A549 (cell line): Measurements from ENCODE around the gene CALHM6.

Source experiments
- BHLHE40 ChIP-seq: IDR thresholded peaks from 2 replicates; pipeline ENCODE4 v1.6.1; 2012; ENCODE audit warnings: low read depth, low read length, inconsistent platforms
- CEBPB ChIP-seq, 2 experiments: fragments of >200 bp in 1 of 2; sonication (Bioruptor Twin) in 1 of 2; formaldehyde crosslinking in 1 of 2; IDR thresholded peaks; 2 replicates each; pipeline ENCODE4 v1.6.1; 2012 to 2016
- CHD4 ChIP-seq: fragments of 200-600 bp; sonication (generic); IDR thresholded peaks from 2 replicates; pipeline ENCODE4 v1.6.1; 2016; ENCODE audit warnings: antibody characterized with exemption, mild to moderate bottlenecking, borderline replicate concordance
- CTCF ChIP-seq: fragments of >200 bp; sonication (Bioruptor Twin); formaldehyde crosslinking; IDR thresholded peaks from 3 replicates; pipeline ENCODE4 v1.5.1; 2016
- E2F6 ChIP-seq: IDR thresholded peaks from 2 replicates; pipeline ENCODE4 v1.6.1; 2012; ENCODE audit warnings: low read depth, borderline replicate concordance
- HMGXB4 ChIP-seq: fragments of 250-450 bp; sonication (Bioruptor Pico); IDR thresholded peaks from 2 replicates; pipeline ENCODE4 v1.5.0; 2021; ENCODE audit warnings: mild to moderate bottlenecking, moderate library complexity, borderline replicate concordance
- JUNB ChIP-seq: fragments of >200 bp; sonication (Bioruptor Twin); formaldehyde crosslinking; IDR thresholded peaks from 2 replicates; pipeline ENCODE4 v1.6.1; 2016
- MAFK ChIP-seq: fragments of 450-650 bp; IDR thresholded peaks from 2 replicates; pipeline ENCODE4 v1.6.1; 2014; ENCODE audit not compliant: partially characterized antibody
- MYC ChIP-seq: IDR thresholded peaks from 2 replicates; pipeline ENCODE4 v1.6.1; 2012; ENCODE audit warnings: mild to moderate bottlenecking, inconsistent platforms, low read length, improper control_type of control experiment, borderline replicate concordance
- NFE2L2 ChIP-seq: fragments of 150-350 bp; conservative IDR thresholded peaks from 2 replicates; pipeline ENCODE4 v1.6.1; 2014; ENCODE audit warnings: low read length
- PHF8 ChIP-seq: fragments of 200-600 bp; sonication (generic); IDR thresholded peaks from 2 replicates; pipeline ENCODE4 v1.6.1; 2016; ENCODE audit warnings: low read depth, mild to moderate bottlenecking, antibody characterized with exemption, moderate library complexity, borderline replicate concordance
- SMC3 ChIP-seq: fragments of >200 bp; sonication (Bioruptor Twin); formaldehyde crosslinking; IDR thresholded peaks from 3 replicates; pipeline ENCODE4 v1.6.1; 2018; ENCODE audit warnings: inconsistent platforms

GRCh38 chr6:116497113-116497676, 36.0 kb downstream of the CALHM6 start:
- TF ChIP-seq JUNB (no peak), HMGXB4 (CRISPR knock-in tag) (no peak), BHLHE40 (no peak), CTCF (no peak), MYC (no peak), E2F6 (no peak), PHF8 (no peak), CEBPB (IDR thresholded peaks at IDR 0.05) (no peak), NFE2L2 (no peak), CHD4 (no peak), MAFK (no peak), SMC3 (no peak)
